Prostate gland (tissue), 2 donors: ENCODE data around the gene FAM72D. TPM values are rescaled to one million over a fixed set of nuclear protein-coding genes. Genes with fewer than 3 reads are reported as not detected.
"Not testable (repeated sequence)": the region's sequence is repeated elsewhere in the genome, so short reads cannot be mapped to it uniquely, and the experiment has no call there.

Experiments used
- DNase-seq: peaks from one replicate; pipeline ENCODE4 v3.0.0-alpha.2; 2019; ENCODE audit warnings: low spot score
- H3K27ac ChIP-seq, 2 donors: fragments of 200-600 bp; sonication (generic); 2 replicates each; pipeline ENCODE4 v1.5.1; 2017 to 2019
- H3K27me3 ChIP-seq: fragments of 200-600 bp; sonication (generic); replicated peaks from 2 replicates; pipeline ENCODE4 v1.5.1; 2019; ENCODE audit not compliant: insufficient read depth
- H3K36me3 ChIP-seq, 2 donors: fragments of 200-600 bp; sonication (generic); 1 replicate in 1 of 2; 2 replicates in 1 of 2; pipeline versions ENCODE4 v1.5.1 to v1.8.1; 2017 to 2019
- H3K4me1 ChIP-seq: fragments of 200-600 bp; sonication (generic); replicated peaks from 2 replicates; pipeline ENCODE4 v1.5.1; 2019
- H3K4me3 ChIP-seq, 2 donors: fragments of 200-600 bp; sonication (generic); 2 replicates each; pipeline ENCODE4 v1.5.1; 2017 to 2019
- H3K9me3 ChIP-seq: fragments of 200-600 bp; sonication (generic); 2 replicates; pipeline ENCODE4 v1.5.1; 2017
- WGBS: methylation state at CpG from one replicate; pipeline ENCODE4 v1.1.5; 2018; 5-methylcytosine and 5-hydroxymethylcytosine counted together
- intact Hi-C: fragments of 100-400 bp; cut with DNase I; formaldehyde crosslinking; loops from one replicate; pipeline ENCODE4 v1.14.2; 2022
- total RNA-seq, 2 donors: library from RNA; depleted of rRNA; stranded (reverse); fragments of >200 nt; gene quantifications; one replicate each; pipeline ENCODE4 v1.1.0, GENCODE V29; 2016

Gene FAM72D
- total RNA-seq, 2 donors from 2014 or later = 0.34 TPM; not detected in 1

GRCh38 chr1:145103294-145103693 lies 7.5 kb downstream of the FAM72D start:
- intact Hi-C loops, H3K27ac ChIP-seq: not testable (repeated sequence)
- WGBS = no CpG with 5 or more reads among the region's 2 CpGs

DNA sequence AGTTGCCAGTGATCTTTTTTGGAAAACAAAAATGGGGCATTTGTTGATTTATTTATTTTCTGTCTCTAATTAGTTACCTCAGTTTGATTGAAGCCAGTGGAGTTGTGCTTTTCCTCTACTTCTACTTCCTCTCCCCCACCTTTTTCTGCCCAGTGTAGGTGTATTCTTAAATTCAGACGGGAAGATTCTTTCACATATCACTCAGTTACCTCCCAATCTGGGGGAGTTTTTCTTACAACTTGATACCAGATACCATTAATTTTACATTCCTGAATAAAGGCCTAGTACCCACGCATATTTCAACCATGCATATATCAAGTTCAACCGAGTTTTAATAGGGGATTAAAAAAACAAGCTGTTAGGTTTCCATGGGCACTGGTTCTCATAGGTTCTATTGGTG lies 15.9 kb downstream of the FAM72D start:
- H3K4me3 ChIP-seq, H3K27ac ChIP-seq, H3K9me3 ChIP-seq, H3K4me1 ChIP-seq, intact Hi-C loops, H3K27me3 ChIP-seq, H3K36me3 ChIP-seq, DNase-seq: not testable (repeated sequence)
- WGBS = no CpG with 5 or more reads among the region's 3 CpGs

More at GRCh38 chr1:145103294-145103693, 7.5 kb downstream of the FAM72D start:
- H3K4me1 ChIP-seq, H3K27me3 ChIP-seq, H3K36me3 ChIP-seq, H3K9me3 ChIP-seq, DNase-seq, H3K4me3 ChIP-seq: not testable (repeated sequence)

DNA sequence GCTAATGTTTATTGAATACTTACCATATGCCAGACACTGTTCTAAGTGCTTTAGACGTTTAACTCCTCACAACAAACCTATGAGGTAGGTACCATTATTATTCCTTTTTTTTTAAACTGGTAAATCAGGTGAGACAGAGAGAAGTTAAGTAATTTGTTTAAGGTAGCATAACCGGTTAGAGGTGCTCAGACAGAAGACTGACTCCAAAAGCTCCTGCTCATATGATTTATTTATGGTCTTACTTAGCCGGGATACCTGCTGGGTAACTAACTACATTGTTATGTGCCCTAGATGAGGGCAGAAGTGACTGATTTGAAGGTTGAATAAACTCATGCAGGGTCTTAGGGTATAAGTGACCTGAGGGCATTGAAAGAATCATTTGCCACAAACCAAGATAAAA lies 16.9 kb downstream of the FAM72D start:
- intact Hi-C loops, H3K36me3 ChIP-seq, H3K27ac ChIP-seq, DNase-seq, H3K9me3 ChIP-seq, H3K27me3 ChIP-seq, H3K4me3 ChIP-seq, H3K4me1 ChIP-seq: not testable (repeated sequence)
- no CpG with 5 or more reads among the region's 3 CpGs for WGBS

DNA sequence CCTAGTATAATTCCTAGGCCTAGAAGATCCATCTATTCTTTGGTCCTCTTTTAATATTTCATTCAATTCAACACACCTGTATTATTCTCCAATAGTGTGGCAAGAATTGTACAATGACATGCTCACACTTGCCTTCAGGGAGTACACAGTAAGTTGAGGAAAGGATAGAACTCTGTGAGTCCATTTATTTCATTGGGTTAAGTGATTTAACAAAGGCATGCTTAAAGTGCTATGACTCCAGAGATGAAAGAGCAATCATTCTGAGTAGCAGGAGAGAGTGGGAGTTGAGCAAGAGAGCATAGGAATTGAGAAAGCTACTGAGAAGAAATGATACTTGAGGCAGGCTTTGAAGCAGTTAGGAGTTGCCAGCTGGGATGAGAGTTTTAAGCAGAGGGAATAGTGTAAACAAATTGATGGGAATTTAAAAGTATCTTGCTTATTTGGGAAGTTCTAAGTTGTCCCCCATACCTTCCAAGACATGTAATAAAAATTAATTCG lies 18.8 kb downstream of the FAM72D start:
- DNase-seq, H3K27ac ChIP-seq, H3K4me3 ChIP-seq, H3K27me3 ChIP-seq, H3K4me1 ChIP-seq, H3K9me3 ChIP-seq, intact Hi-C loops, H3K36me3 ChIP-seq: not testable (repeated sequence)
- no CpG with 5 or more reads among the region's 1 CpG for WGBS

GRCh38 chr1:145115587-145116493 lies 20.1 kb downstream of the FAM72D start:
- DNase-seq, H3K27ac ChIP-seq, H3K27me3 ChIP-seq, H3K4me3 ChIP-seq, H3K9me3 ChIP-seq, intact Hi-C loops, H3K4me1 ChIP-seq, H3K36me3 ChIP-seq: not testable (repeated sequence)
- no CpG with 5 or more reads among the region's 6 CpGs for WGBS

- H3K27ac ChIP-seq, H3K4me3 ChIP-seq, H3K36me3 ChIP-seq, H3K27me3 ChIP-seq, intact Hi-C loops, H3K4me1 ChIP-seq, H3K9me3 ChIP-seq, DNase-seq: not testable (repeated sequence)
- no CpG with 5 or more reads among the region's 3 CpGs for WGBS
Measured at GRCh38 chr1:145119842-145120241, 24.1 kb downstream of the FAM72D start.

- DNase-seq, H3K27ac ChIP-seq, H3K36me3 ChIP-seq, intact Hi-C loops, H3K4me1 ChIP-seq, H3K27me3 ChIP-seq, H3K4me3 ChIP-seq, H3K9me3 ChIP-seq: not testable (repeated sequence)
- no CpG with 5 or more reads among the region's 7 CpGs for WGBS
Measured at GRCh38 chr1:145122344-145123061, 26.7 kb downstream of the FAM72D start.

DNA sequence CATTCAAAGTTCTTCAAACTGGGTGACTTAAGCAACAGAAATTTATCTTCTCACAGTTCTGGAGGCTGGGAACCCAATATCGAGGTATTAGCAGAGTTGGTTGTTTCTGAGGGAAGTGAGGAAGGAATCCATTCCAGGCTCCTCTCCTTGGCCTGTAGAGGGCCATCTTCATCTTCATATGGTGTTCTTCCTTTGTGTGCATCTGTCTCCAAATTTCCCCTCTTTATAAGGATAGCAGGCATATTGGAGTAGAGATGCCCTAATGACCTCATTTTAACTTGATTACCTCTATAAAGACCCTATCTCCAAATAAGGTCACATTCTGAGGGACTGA lies 27.3 kb downstream of the FAM72D start:
- H3K9me3 ChIP-seq, DNase-seq, intact Hi-C loops, H3K4me3 ChIP-seq, H3K27me3 ChIP-seq, H3K4me1 ChIP-seq, H3K27ac ChIP-seq, H3K36me3 ChIP-seq: not testable (repeated sequence)
- no CpG with 5 or more reads among the region's 1 CpG for WGBS

GRCh38 chr1:145123992-145124641 lies 28.3 kb downstream of the FAM72D start:
- H3K36me3 ChIP-seq, H3K9me3 ChIP-seq, DNase-seq, H3K27me3 ChIP-seq, H3K4me3 ChIP-seq, intact Hi-C loops, H3K27ac ChIP-seq, H3K4me1 ChIP-seq: not testable (repeated sequence)
- no CpG with 5 or more reads among the region's 7 CpGs for WGBS

GRCh38 chr1:145125112-145125511 lies 29.3 kb downstream of the FAM72D start:
- H3K9me3 ChIP-seq, H3K4me1 ChIP-seq, H3K36me3 ChIP-seq, intact Hi-C loops, DNase-seq, H3K4me3 ChIP-seq, H3K27ac ChIP-seq, H3K27me3 ChIP-seq: not testable (repeated sequence)
- WGBS = no CpG with 5 or more reads among the region's 1 CpG

- H3K27me3 ChIP-seq, H3K27ac ChIP-seq, H3K4me1 ChIP-seq, intact Hi-C loops, H3K9me3 ChIP-seq, H3K36me3 ChIP-seq, DNase-seq, H3K4me3 ChIP-seq: not testable (repeated sequence)
Measured at GRCh38 chr1:145127144-145127543, 31.4 kb downstream of the FAM72D start.
